Measurements from ENCODE around the gene DNLZ. TPM values are rescaled to one million over a fixed set of nuclear protein-coding genes. Genes with fewer than 3 reads are reported as not detected.

The DNLZ gene
- total and polyA plus RNA-seq, 5 donors from 2014 or later, result 25.5 to 67.9 (median 57.6) TPM

- DNase-seq, result peak in 1 of 3 donors; percentile 44
- H3K36me3 Mint-ChIP-seq, result no peaks in the 10 kb centered on the region
- peak in 1 of 2 donors; percentile 45 for ATAC-seq (ENCODE audit: low read depth in 2 of 2)
- H3K9me3 Mint-ChIP-seq, result peaks cover 0 to 2% (median 0%) of the 10 kb centered on the region in 7 donors
- Histone ChIP-seq H3K27me3 (ENCODE audit: control insufficient read depth, insufficient read depth, low read length) (peaks cover 2% of the 10 kb centered on the region), H3K4me3 (ENCODE audit: low read depth, low read length) (no peak overlapping the region), H3K27ac (ENCODE audit: insufficient read depth, low read length, poor library complexity, severe bottlenecking) (no peak overlapping the region), H3K36me3 (ENCODE audit: control insufficient read depth, insufficient read depth, low read length) (no peaks in the 10 kb centered on the region), H3K9me3 (ENCODE audit: control insufficient read depth in 2 of 2, low read length in 2 of 2) (peaks cover 2 to 8% of the 10 kb centered on the region in 2 experiments), H3K4me1 (ENCODE audit: control insufficient read depth, insufficient read depth, low read length, poor library complexity, severe bottlenecking) (peaks cover 15% of the 10 kb centered on the region)
- peaks cover 0 to 3% (median 2%) of the 10 kb centered on the region in 4 donors for H3K4me1 Mint-ChIP-seq
- no peak overlapping the region for H3K27ac Mint-ChIP-seq
- H3K27me3 Mint-ChIP-seq, result no peaks in the 10 kb centered on the region
- H3K4me3 Mint-ChIP-seq, result no peak overlapping the region
Measured at GRCh38 chr9:136311051-136312008, 52.2 kb downstream of the DNLZ start.

- no peak overlapping the region for H3K27ac ChIP-seq (ENCODE audit: insufficient read depth, low read length, poor library complexity, severe bottlenecking)
- peaks cover 2 to 8% of the 10 kb centered on the region in 2 experiments for H3K9me3 ChIP-seq (ENCODE audit: control insufficient read depth in 2 of 2, low read length in 2 of 2)
- Mint-ChIP-seq H3K36me3 (no peaks in the 10 kb centered on the region), H3K27me3 (no peaks in the 10 kb centered on the region), H3K9me3 (peaks cover 0 to 2% (median 0%) of the 10 kb centered on the region in 7 donors), H3K4me3 (no peak overlapping the region), H3K27ac (no peak overlapping the region), H3K4me1 (peaks cover 0 to 6% (median 4%) of the 10 kb centered on the region in 4 donors)
- H3K27me3 ChIP-seq (ENCODE audit: control insufficient read depth, insufficient read depth, low read length), result peaks cover 2% of the 10 kb centered on the region
- H3K4me3 ChIP-seq (ENCODE audit: low read depth, low read length), result no peak overlapping the region
- no peak for DNase-seq
- H3K4me1 ChIP-seq (ENCODE audit: control insufficient read depth, insufficient read depth, low read length, poor library complexity, severe bottlenecking), result peaks cover 15% of the 10 kb centered on the region
- no peak for ATAC-seq (ENCODE audit: low read depth in 2 of 2)
- H3K36me3 ChIP-seq (ENCODE audit: control insufficient read depth, insufficient read depth, low read length), result no peaks in the 10 kb centered on the region
Measured at GRCh38 chr9:136310273-136311030, 53.1 kb downstream of the DNLZ start.

GRCh38 chr9:136309806-136310220 is 53.7 kb downstream of the DNLZ start:
- no peak overlapping the region for H3K27ac Mint-ChIP-seq
- H3K27me3 Mint-ChIP-seq, result no peaks in the 10 kb centered on the region
- Histone ChIP-seq H3K27ac (ENCODE audit: insufficient read depth, low read length, poor library complexity, severe bottlenecking) (no peak overlapping the region), H3K36me3 (ENCODE audit: control insufficient read depth, insufficient read depth, low read length) (no peaks in the 10 kb centered on the region), H3K4me3 (ENCODE audit: low read depth, low read length) (no peak overlapping the region), H3K4me1 (ENCODE audit: control insufficient read depth, insufficient read depth, low read length, poor library complexity, severe bottlenecking) (peaks cover 15% of the 10 kb centered on the region), H3K9me3 (ENCODE audit: control insufficient read depth in 2 of 2, low read length in 2 of 2) (peaks cover 0 to 2% of the 10 kb centered on the region in 2 experiments), H3K27me3 (ENCODE audit: control insufficient read depth, insufficient read depth, low read length) (peaks cover 2% of the 10 kb centered on the region)
- H3K36me3 Mint-ChIP-seq, result no peaks in the 10 kb centered on the region
- DNase-seq, result no peak
- no peaks in the 10 kb centered on the region for H3K9me3 Mint-ChIP-seq
- ATAC-seq (ENCODE audit: low read depth in 2 of 2), result no peak
- H3K4me3 Mint-ChIP-seq, result no peak overlapping the region
- H3K4me1 Mint-ChIP-seq, result peaks cover 0 to 6% (median 4%) of the 10 kb centered on the region in 4 donors

Other genes starting within 250 kb of the DNLZ start
- gene TMEM250, start 244.9 kb downstream of the DNLZ start, total RNA-seq, result 21.5 TPM
- gene TMEM250, start 244.9 kb downstream of the DNLZ start, polyA plus RNA-seq, result 10 to 100 TPM; 44.7 to 55.6 (median 45.7) TPM
- not detected for gene LHX3, start 158.6 kb downstream of the DNLZ start, total RNA-seq
- not detected for gene LHX3, start 158.6 kb downstream of the DNLZ start, polyA plus RNA-seq
- gene QSOX2, start 117.9 kb downstream of the DNLZ start, total RNA-seq, result 16.6 TPM
- gene QSOX2, start 117.9 kb downstream of the DNLZ start, polyA plus RNA-seq, result under 1 TPM; 0.33 to 0.63 (median 0.41) TPM
- gene CCDC187, start 59.6 kb downstream of the DNLZ start, total RNA-seq, result not detected
- gene CCDC187, start 59.6 kb downstream of the DNLZ start, polyA plus RNA-seq, result not detected
- gene GPSM1, start 36.2 kb downstream of the DNLZ start, total RNA-seq, result 12.3 TPM
- gene GPSM1, start 36.2 kb downstream of the DNLZ start, polyA plus RNA-seq, result 1 to 10 TPM in 3 of 4 donors, under 1 TPM in 1; 0.59 to 1.9 (median 1.2) TPM
- gene CARD9, start 9.9 kb upstream of the DNLZ start, total RNA-seq, result 0.35 TPM
- under 1 TPM; 0.23 to 0.82 (median 0.33) TPM for gene CARD9, start 9.9 kb upstream of the DNLZ start, polyA plus RNA-seq
- 13.3 TPM for gene SNAPC4, start 36.4 kb upstream of the DNLZ start, total RNA-seq
- gene SNAPC4, start 36.4 kb upstream of the DNLZ start, polyA plus RNA-seq, result 1 to 10 TPM in 2 of 4 donors, under 1 TPM in 2; 0.40 to 1.2 (median 0.96) TPM
- 63.2 TPM for gene ENTR1, start 46.9 kb upstream of the DNLZ start, total RNA-seq
- gene ENTR1, start 46.9 kb upstream of the DNLZ start, polyA plus RNA-seq, result 1 to 10 TPM; 7.8 to 9.9 (median 9.2) TPM
- gene PMPCA, start 46.9 kb upstream of the DNLZ start, total RNA-seq, result 86.2 TPM
- 10 to 100 TPM; 36.5 to 46.5 (median 39.2) TPM for gene PMPCA, start 46.9 kb upstream of the DNLZ start, polyA plus RNA-seq
- 30.3 TPM for gene INPP5E, start 76.1 kb upstream of the DNLZ start, total RNA-seq
- 1 to 10 TPM; 1.9 to 4.4 (median 2.3) TPM for gene INPP5E, start 76.1 kb upstream of the DNLZ start, polyA plus RNA-seq
- 74.4 TPM for gene SEC16A, start 119.3 kb upstream of the DNLZ start, total RNA-seq
- 10 to 100 TPM; 17.7 to 22.7 (median 21.1) TPM for gene SEC16A, start 119.3 kb upstream of the DNLZ start, polyA plus RNA-seq
- 52.3 TPM for gene NOTCH1, start 182.3 kb upstream of the DNLZ start, total RNA-seq
- 1 to 10 TPM; 1.2 to 1.7 (median 1.5) TPM for gene NOTCH1, start 182.3 kb upstream of the DNLZ start, polyA plus RNA-seq